Gastrocnemius medialis (tissue), 4 donors: ENCODE data around the gene NTN1.

Source experiments
- CTCF ChIP-seq, 5 experiments: fragments of 450-650 bp in 3 of 5; fragments of 200-600 bp in 2 of 5; sonication (generic) in 2 of 5; IDR thresholded peaks in 4 of 5; conservative IDR thresholded peaks in 1 of 5; 1 replicate in 4 of 5; 2 replicates in 1 of 5; pipeline ENCODE4 v1.5.1; 2016 to 2019; ENCODE audit warnings: antibody characterized with exemption in 5 of 5, mild to moderate bottlenecking in 3 of 5, moderate library complexity in 3 of 5
- POLR2A ChIP-seq, 2 donors: fragments of 450-650 bp; IDR thresholded peaks; one replicate each; pipeline ENCODE4 v1.6.1; 2017; ENCODE audit warnings: antibody characterized with exemption in 2 of 2, mild to moderate bottlenecking in 2 of 2, moderate library complexity in 2 of 2

DNA sequence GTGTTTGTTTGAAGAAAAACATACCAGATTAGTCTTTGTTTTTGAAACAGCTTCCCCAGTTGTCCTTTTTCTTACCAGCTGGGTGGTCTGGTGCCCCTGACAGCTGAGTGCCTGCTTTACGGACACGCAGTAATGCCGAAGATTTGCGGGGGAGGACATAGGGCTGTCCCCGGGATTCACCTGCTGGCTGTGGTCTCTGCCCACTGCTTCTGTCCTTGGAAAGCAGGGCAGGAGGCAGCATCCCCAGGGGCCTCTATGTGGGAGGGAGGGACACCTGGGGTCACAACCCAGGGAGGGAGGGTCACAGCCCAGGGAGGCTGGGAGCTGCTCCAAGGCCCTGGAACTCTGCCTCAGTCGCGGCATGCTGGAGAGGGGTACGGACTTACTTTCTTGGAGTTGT lies 221.7 kb downstream of the NTN1 start:
- no peak for TF ChIP-seq CTCF (IDR thresholded peaks at IDR 0.05 in 4 of 5, conservative IDR thresholded peaks at IDR 0.05 in 1 of 5)
- no peak for TF ChIP-seq POLR2A (IDR thresholded peaks at IDR 0.05)
